ENCODE measurements around the gene TSKS. TPM values are rescaled to one million over a fixed set of nuclear protein-coding genes. Genes with fewer than 3 reads are reported as not detected.

TSKS gene
- total and polyA plus RNA-seq, 7 donors, result 0.18 to 0.27 (median 0.21) TPM; not detected in 3

DNA sequence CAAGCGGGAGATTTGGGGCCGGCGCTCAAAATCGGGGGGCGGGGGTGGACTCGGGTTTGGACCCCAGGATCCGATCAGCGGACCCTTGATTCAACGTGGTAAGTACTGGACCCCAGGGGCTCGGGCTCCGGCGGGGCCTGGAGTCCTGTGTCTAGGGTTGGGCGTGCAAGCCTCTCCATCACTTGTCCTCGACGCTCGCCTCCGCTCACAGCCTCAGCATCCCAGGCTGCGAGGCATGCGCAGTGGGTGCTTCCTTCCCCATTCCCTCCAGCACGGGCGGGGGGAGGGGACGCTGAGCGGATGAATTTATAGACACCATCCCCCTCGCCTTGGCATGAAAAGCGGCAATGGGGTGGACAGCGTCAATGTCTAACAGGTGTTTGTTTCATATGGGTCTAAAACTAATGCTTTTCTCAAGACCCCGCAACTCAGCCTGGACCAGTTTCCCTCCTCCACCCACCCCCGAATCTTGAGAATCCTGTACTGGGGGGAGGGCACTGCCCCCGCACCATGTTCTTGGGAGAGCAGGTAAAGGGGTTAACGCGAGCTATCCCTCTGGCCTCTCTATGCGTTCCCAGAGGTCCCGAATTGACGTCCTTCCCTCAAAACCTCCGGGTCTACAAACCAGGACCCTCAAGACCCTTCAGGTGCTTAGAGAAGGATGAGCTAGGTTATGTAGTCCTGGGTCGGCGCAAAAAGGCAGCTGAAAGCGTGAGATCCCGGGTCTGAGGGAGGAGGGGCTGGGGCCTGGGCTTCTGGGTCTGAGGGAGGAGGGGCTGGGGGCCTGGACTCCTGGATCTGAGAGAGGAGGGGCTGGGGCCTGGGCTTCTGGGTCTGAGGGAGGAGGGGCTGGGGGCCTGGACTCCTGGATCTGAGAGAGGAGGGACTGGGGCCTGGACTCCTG, 71.6 kb downstream of the TSKS start:
- H3K36me3 ChIP-seq (ENCODE audit: insufficient read depth in 1 of 2, low read depth in 1 of 2), result peaks cover 0 to 15% of the 10 kb centered on the region in 2 donors
- WGBS, 3 donors, result 15 to 18% (median 18%) methylated on average over 39 of the region's 39 CpGs
- peaks cover 13% of the 10 kb centered on the region for H3K4me1 ChIP-seq
- peak; percentile 68 to 72 for DNase-seq
- H3K27me3 ChIP-seq (ENCODE audit: insufficient read depth in 3 of 3, low read length in 2 of 3), result peaks cover 0 to 13% (median 0%) of the 10 kb centered on the region in 3 donors
- no peak overlapping the region for H3K27ac ChIP-seq
- ATAC-seq, result peak in 2 of 4 donors; percentile 21 to 22
- intact Hi-C loops (cut with DNase I), result no loop called here
- TF ChIP-seq, protein P1, sequence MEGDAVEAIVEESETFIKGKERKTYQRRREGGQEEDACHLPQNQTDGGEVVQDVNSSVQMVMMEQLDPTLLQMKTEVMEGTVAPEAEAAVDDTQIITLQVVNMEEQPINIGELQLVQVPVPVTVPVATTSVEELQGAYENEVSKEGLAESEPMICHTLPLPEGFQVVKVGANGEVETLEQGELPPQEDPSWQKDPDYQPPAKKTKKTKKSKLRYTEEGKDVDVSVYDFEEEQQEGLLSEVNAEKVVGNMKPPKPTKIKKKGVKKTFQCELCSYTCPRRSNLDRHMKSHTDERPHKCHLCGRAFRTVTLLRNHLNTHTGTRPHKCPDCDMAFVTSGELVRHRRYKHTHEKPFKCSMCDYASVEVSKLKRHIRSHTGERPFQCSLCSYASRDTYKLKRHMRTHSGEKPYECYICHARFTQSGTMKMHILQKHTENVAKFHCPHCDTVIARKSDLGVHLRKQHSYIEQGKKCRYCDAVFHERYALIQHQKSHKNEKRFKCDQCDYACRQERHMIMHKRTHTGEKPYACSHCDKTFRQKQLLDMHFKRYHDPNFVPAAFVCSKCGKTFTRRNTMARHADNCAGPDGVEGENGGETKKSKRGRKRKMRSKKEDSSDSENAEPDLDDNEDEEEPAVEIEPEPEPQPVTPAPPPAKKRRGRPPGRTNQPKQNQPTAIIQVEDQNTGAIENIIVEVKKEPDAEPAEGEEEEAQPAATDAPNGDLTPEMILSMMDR (IDR thresholded peaks at IDR 0.05), result no peak
- no peaks in the 10 kb centered on the region for H3K9me3 ChIP-seq
- peak overlapping the region; percentile 63 for H3K4me3 ChIP-seq

DNA sequence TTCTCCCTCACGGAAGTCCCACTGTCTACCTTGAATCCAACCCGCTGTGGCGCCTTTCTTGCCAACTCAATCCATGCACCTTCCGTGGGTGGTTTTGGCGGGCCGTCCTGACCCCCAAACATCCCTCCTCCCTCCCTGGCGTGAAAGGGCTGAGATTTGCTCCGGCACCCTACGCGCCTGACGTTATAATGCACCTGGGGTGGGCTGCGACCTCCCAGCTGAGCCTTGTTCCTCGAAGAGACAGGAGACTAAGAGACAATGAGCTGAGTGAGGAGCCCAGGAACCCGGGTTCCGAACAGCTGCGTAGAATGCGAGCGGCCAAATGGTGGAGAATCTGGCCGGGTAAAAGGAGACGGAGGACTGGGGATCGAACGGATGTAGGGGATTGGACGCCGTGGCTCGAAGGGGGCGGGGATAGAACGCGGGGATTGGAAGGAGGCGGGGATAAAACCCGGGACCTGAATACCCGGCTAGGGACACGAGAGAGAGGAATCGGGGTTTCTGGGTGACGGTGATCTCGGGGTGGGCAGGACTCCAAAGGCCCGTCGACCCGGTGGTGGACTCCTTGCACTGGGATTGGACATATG, 72.4 kb downstream of the TSKS start, which contains the start of gene CPT1C:
CPT1C (plus strand) TSS at position 461 of the 587 bp plus-strand sequence. CDS start 1,137 bp downstream, outside the sequence.
- Histone ChIP-seq H3K27ac (no peak within 1 kb of the TSS), H3K27me3 (ENCODE audit: insufficient read depth in 3 of 3, low read length in 2 of 3) (peaks cover 0 to 13% (median 0%) of the 10 kb centered on the region in 3 donors), H3K4me1 (peaks cover 13% of the 10 kb centered on the region), H3K4me3 (peak within 1 kb of the TSS; percentile 63), H3K9me3 (no peaks in the 10 kb centered on the region), H3K36me3 (ENCODE audit: insufficient read depth in 1 of 2, low read depth in 1 of 2) (peaks cover 0 to 22% of the 10 kb centered on the region in 2 donors)
- ATAC-seq, result peak; percentile 48 to 63 (median 54)
- WGBS, 3 donors, result 1 to 2% (median 1%) methylated on average over 36 to 38 of the region's 38 CpGs
- TF ChIP-seq, protein P1 (IDR thresholded peaks at IDR 0.05), result no peak
- intact Hi-C loops (cut with DNase I), result no loop called here
- peak; percentile 78 to 79 for DNase-seq

DNA sequence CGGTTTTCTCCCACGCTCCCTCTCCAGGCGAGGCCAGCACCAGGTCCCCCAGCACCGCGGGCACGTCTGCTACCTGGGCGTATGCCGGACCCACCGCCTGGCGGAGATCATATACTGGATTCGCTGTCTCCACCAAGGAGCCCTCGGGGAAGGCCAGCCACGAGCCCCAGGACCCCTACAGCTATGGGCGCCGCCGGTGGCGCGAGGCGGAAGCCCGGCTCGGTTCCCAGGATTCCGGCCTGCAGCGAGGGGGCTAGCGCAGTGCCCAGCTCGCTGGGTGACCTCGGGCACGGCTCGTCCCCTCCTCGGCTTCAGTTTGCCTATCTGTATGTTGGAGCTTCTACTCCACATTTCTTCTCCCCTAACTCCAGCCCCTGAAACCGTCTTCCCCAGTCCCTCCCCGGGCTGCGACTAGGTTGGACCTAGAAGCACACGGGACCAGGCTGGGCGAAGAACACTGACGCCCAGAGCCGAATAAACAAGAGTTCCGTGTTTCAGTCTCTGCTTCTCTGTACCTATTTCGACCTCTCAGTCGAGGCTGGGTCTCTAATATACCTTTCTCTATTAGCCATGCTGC, 72.9 kb downstream of the TSKS start:
- DNase-seq, result no peak
- Histone ChIP-seq H3K9me3 (no peaks in the 10 kb centered on the region), H3K4me1 (peaks cover 13% of the 10 kb centered on the region), H3K27ac (no peak overlapping the region), H3K4me3 (peak overlapping the region; percentile 63), H3K36me3 (ENCODE audit: insufficient read depth in 1 of 2, low read depth in 1 of 2) (peaks cover 0 to 28% of the 10 kb centered on the region in 2 donors), H3K27me3 (ENCODE audit: insufficient read depth in 3 of 3, low read length in 2 of 3) (peaks cover 0 to 13% (median 0%) of the 10 kb centered on the region in 3 donors)
- ATAC-seq, result peak; percentile 11 to 30 (median 22)
- intact Hi-C loops (cut with DNase I), result no loop called here
- TF ChIP-seq, protein P1 (IDR thresholded peaks at IDR 0.05), result peak; percentile 11
- WGBS, 3 donors, result 6 to 7% (median 7%) methylated on average over 34 to 39 of the region's 39 CpGs

Other genes with a start within 250 kb of the TSKS start
- 1 to 10 TPM; 6.4 to 8.6 (median 7.4) TPM for gene RCN3, start 235.3 kb downstream of the TSKS start, total RNA-seq
- 1 to 10 TPM; 3.9 to 9.6 (median 7.3) TPM for gene RCN3, start 235.3 kb downstream of the TSKS start, polyA plus RNA-seq
- 10 to 100 TPM; 53.9 to 69.9 (median 58.1) TPM for gene NOSIP, start 182.8 kb downstream of the TSKS start, total RNA-seq
- gene NOSIP, start 182.8 kb downstream of the TSKS start, polyA plus RNA-seq, result 100 to 1,000 TPM in 1 of 3 donors, 10 to 100 TPM in 2; 75.4 to 104 (median 95.2) TPM
- gene PRRG2, start 182.0 kb downstream of the TSKS start, total RNA-seq, result under 1 TPM; 0.24 to 0.89 (median 0.69) TPM
- gene PRRG2, start 182.0 kb downstream of the TSKS start, polyA plus RNA-seq, result 10 to 100 TPM in 1 of 3 donors, 1 to 10 TPM in 2; 1.4 to 16.0 (median 5.9) TPM
- gene PRR12, start 172.1 kb downstream of the TSKS start, total RNA-seq, result 10 to 100 TPM in 1 of 4 donors, 1 to 10 TPM in 3; 7.1 to 15.1 (median 7.6) TPM
- 1 to 10 TPM; 2.3 to 5.0 (median 3.1) TPM for gene PRR12, start 172.1 kb downstream of the TSKS start, polyA plus RNA-seq
- gene RRAS, start 123.2 kb downstream of the TSKS start, total RNA-seq, result 10 to 100 TPM; 22.6 to 57.0 (median 42.5) TPM
- 10 to 100 TPM; 39.9 to 49.8 (median 48.4) TPM for gene RRAS, start 123.2 kb downstream of the TSKS start, polyA plus RNA-seq
- gene SCAF1, start 121.1 kb downstream of the TSKS start, total RNA-seq, result 10 to 100 TPM; 45.5 to 72.9 (median 61.0) TPM
- gene SCAF1, start 121.1 kb downstream of the TSKS start, polyA plus RNA-seq, result 10 to 100 TPM; 23.0 to 32.5 (median 23.8) TPM
- 10 to 100 TPM; 10.3 to 22.1 (median 14.4) TPM for gene IRF3, start 97.4 kb downstream of the TSKS start, total RNA-seq
- gene IRF3, start 97.4 kb downstream of the TSKS start, polyA plus RNA-seq, result 10 to 100 TPM; 18.2 to 26.5 (median 21.7) TPM
- 10 to 100 TPM; 13.0 to 21.5 (median 15.8) TPM for gene BCL2L12, start 97.4 kb downstream of the TSKS start, total RNA-seq
- gene BCL2L12, start 97.4 kb downstream of the TSKS start, polyA plus RNA-seq, result 10 to 100 TPM; 28.3 to 42.7 (median 35.0) TPM
- 100 to 1,000 TPM; 180 to 259 (median 198) TPM for gene PRMT1, start 86.0 kb downstream of the TSKS start, total RNA-seq
- gene PRMT1, start 86.0 kb downstream of the TSKS start, polyA plus RNA-seq, result 100 to 1,000 TPM; 139 to 424 (median 208) TPM
- 1 to 10 TPM in 2 of 4 donors, under 1 TPM in 2; 0.58 to 1.5 (median 1.0) TPM for gene ADM5, start 73.7 kb downstream of the TSKS start, total RNA-seq
- under 1 TPM; 0.38 to 0.48 (median 0.41) TPM for gene ADM5, start 73.7 kb downstream of the TSKS start, polyA plus RNA-seq
- gene CPT1C, start 72.2 kb downstream of the TSKS start, total RNA-seq, result 1 to 10 TPM in 1 of 4 donors, under 1 TPM in 3; 0.53 to 1.2 (median 0.70) TPM
- gene CPT1C, start 72.2 kb downstream of the TSKS start, polyA plus RNA-seq, result 1 to 10 TPM in 2 of 3 donors, under 1 TPM in 1; 0.34 to 1.1 (median 1.0) TPM
- gene AP2A1, start 3.7 kb upstream of the TSKS start, total RNA-seq, result 100 to 1,000 TPM in 1 of 4 donors, 10 to 100 TPM in 3; 79.1 to 102 (median 84.3) TPM
- gene AP2A1, start 3.7 kb upstream of the TSKS start, polyA plus RNA-seq, result 10 to 100 TPM; 58.2 to 81.7 (median 69.6) TPM
- gene FUZ, start 50.0 kb upstream of the TSKS start, total RNA-seq, result 10 to 100 TPM; 20.9 to 33.7 (median 25.2) TPM
- gene FUZ, start 50.0 kb upstream of the TSKS start, polyA plus RNA-seq, result 10 to 100 TPM; 15.9 to 38.8 (median 28.6) TPM
- 10 to 100 TPM; 43.0 to 97.8 (median 69.7) TPM for gene MED25, start 55.0 kb upstream of the TSKS start, total RNA-seq
- gene MED25, start 55.0 kb upstream of the TSKS start, polyA plus RNA-seq, result 100 to 1,000 TPM in 1 of 3 donors, 10 to 100 TPM in 2; 24.5 to 125 (median 92.5) TPM
- 100 to 1,000 TPM in 3 of 4 donors, 10 to 100 TPM in 1; 93.2 to 189 (median 151) TPM for gene PTOV1, start 87.9 kb upstream of the TSKS start, total RNA-seq
- 100 to 1,000 TPM in 2 of 3 donors, 10 to 100 TPM in 1; 72.1 to 122 (median 106) TPM for gene PTOV1, start 87.9 kb upstream of the TSKS start, polyA plus RNA-seq
- gene PNKP, start 104.3 kb upstream of the TSKS start, total RNA-seq, result 10 to 100 TPM; 20.6 to 28.2 (median 23.9) TPM
- 10 to 100 TPM; 16.7 to 31.9 (median 18.2) TPM for gene PNKP, start 104.3 kb upstream of the TSKS start, polyA plus RNA-seq
- gene AKT1S1, start 114.0 kb upstream of the TSKS start, total RNA-seq, result 10 to 100 TPM; 56.0 to 82.8 (median 57.2) TPM
- gene AKT1S1, start 114.0 kb upstream of the TSKS start, polyA plus RNA-seq, result 100 to 1,000 TPM in 1 of 3 donors, 10 to 100 TPM in 2; 48.0 to 103 (median 76.0) TPM
- 100 to 1,000 TPM in 2 of 4 donors, 10 to 100 TPM in 2; 81.8 to 107 (median 94.8) TPM for gene TBC1D17, start 114.4 kb upstream of the TSKS start, total RNA-seq
- 10 to 100 TPM; 36.3 to 62.0 (median 52.6) TPM for gene TBC1D17, start 114.4 kb upstream of the TSKS start, polyA plus RNA-seq
- 1 to 10 TPM in 1 of 4 donors, under 1 TPM in 3; 0.21 to 3.3 (median 0.46) TPM for gene IL4I1, start 133.6 kb upstream of the TSKS start, total RNA-seq
- under 1 TPM; 0.05 to 0.46 (median 0.27) TPM for gene IL4I1, start 133.6 kb upstream of the TSKS start, polyA plus RNA-seq
- 10 to 100 TPM; 13.3 to 31.8 (median 20.1) TPM for gene ATF5, start 165.9 kb upstream of the TSKS start, total RNA-seq
- 10 to 100 TPM in 2 of 3 donors, 1 to 10 TPM in 1; 10.0 to 39.4 (median 23.7) TPM for gene ATF5, start 165.9 kb upstream of the TSKS start, polyA plus RNA-seq
- 10 to 100 TPM; 35.3 to 46.8 (median 39.7) TPM for gene NUP62, start 166.2 kb upstream of the TSKS start, total RNA-seq
- gene NUP62, start 166.2 kb upstream of the TSKS start, polyA plus RNA-seq, result 10 to 100 TPM; 21.1 to 46.3 (median 41.4) TPM
- under 1 TPM in 3 of 4 donors, not detected in 1; 0.36 to 0.38 (median 0.37) TPM for gene SIGLEC11, start 197.9 kb upstream of the TSKS start, total RNA-seq
- gene SIGLEC11, start 197.9 kb upstream of the TSKS start, polyA plus RNA-seq, result under 1 TPM; 0.13 to 0.22 (median 0.21) TPM

Measured in psoas muscle (tissue), 8 donors.